GM18861 (cell line): ENCODE measurements around the gene MUCL1.
"Not testable (repeated sequence)": the region's sequence is repeated elsewhere in the genome, so short reads cannot be mapped to it uniquely, and the experiment has no call there.

Source experiments
- ATAC-seq: cut with Tn5 transposase; IDR thresholded peaks from one replicate; pipeline ENCODE4 v1.9.1; 2021; ENCODE audit not compliant: unreplicated experiment

Gene MUCL1

GRCh38 chr12:54853933-54854538 lies at the start of gene MUCL1:
Gene MUCL1 (plus strand): TSS chr12:54854516. CDS start chr12:54854583, 67 bp downstream.
- ATAC-seq, result peak; percentile 97

GRCh38 chr12:54821676-54822075 lies 32.6 kb upstream of the MUCL1 start:
- no peak for ATAC-seq

- ATAC-seq, result no peak
Observed at GRCh38 chr12:54824402-54824801, 29.9 kb upstream of the MUCL1 start.

GRCh38 chr12:54829511-54829910 lies 24.8 kb upstream of the MUCL1 start:
- ATAC-seq, result no peak

- no peak for ATAC-seq
Observed at GRCh38 chr12:54830199-54830598, 24.1 kb upstream of the MUCL1 start.

- no peak for ATAC-seq
Observed at GRCh38 chr12:54831631-54832030, 22.7 kb upstream of the MUCL1 start.

GRCh38 chr12:54840244-54840865 lies 14.0 kb upstream of the MUCL1 start:
- ATAC-seq, result no peak

- ATAC-seq, result no peak
Observed at GRCh38 chr12:54857406-54857805, 3.1 kb downstream of the MUCL1 start.

GRCh38 chr12:54858562-54858961 lies 4.2 kb downstream of the MUCL1 start:
- no peak for ATAC-seq

GRCh38 chr12:54859502-54859901 lies 5.2 kb downstream of the MUCL1 start:
- no peak for ATAC-seq

- ATAC-seq, result no peak
Observed at GRCh38 chr12:54861927-54862326, 7.6 kb downstream of the MUCL1 start.

- no peak for ATAC-seq
Observed at GRCh38 chr12:54863948-54864618, 9.8 kb downstream of the MUCL1 start.

- no peak for ATAC-seq
Observed at GRCh38 chr12:54865683-54866324, 11.5 kb downstream of the MUCL1 start.

- no peak for ATAC-seq
Observed at GRCh38 chr12:54868690-54869089, 14.4 kb downstream of the MUCL1 start.

GRCh38 chr12:54870048-54870447 lies 15.7 kb downstream of the MUCL1 start:
- no peak for ATAC-seq

GRCh38 chr12:54870617-54871016 lies 16.3 kb downstream of the MUCL1 start:
- ATAC-seq, result no peak

- no peak for ATAC-seq
Observed at GRCh38 chr12:54879150-54879549, 24.8 kb downstream of the MUCL1 start.

GRCh38 chr12:54879579-54879978 lies 25.3 kb downstream of the MUCL1 start:
- no peak for ATAC-seq

- no peak for ATAC-seq
Observed at GRCh38 chr12:54882079-54882478, 27.8 kb downstream of the MUCL1 start.

GRCh38 chr12:54882597-54882996 lies 28.3 kb downstream of the MUCL1 start:
- not testable (repeated sequence) for ATAC-seq

- not testable (repeated sequence) for ATAC-seq
Observed at GRCh38 chr12:54888428-54888827, 34.1 kb downstream of the MUCL1 start.

GRCh38 chr12:54890339-54890738 lies 36.0 kb downstream of the MUCL1 start:
- no peak for ATAC-seq
